GM03348 (cell line): ENCODE measurements around the gene TEPSIN.

Experiments used
- DNase-seq: peaks from one replicate; pipeline ENCODE4 v3.0.0; 2012; ENCODE audit warnings: low spot score

The TEPSIN gene

GRCh38 chr17:81270279-81270678, 31.4 kb upstream of the TEPSIN start:
- DNase-seq = no peak

GRCh38 chr17:81267390-81268067, 28.7 kb upstream of the TEPSIN start:
- no peak for DNase-seq

- no peak for DNase-seq
Measured at GRCh38 chr17:81265576-81265975, 26.7 kb upstream of the TEPSIN start.

- no peak for DNase-seq
Measured at GRCh38 chr17:81264640-81265039, 25.8 kb upstream of the TEPSIN start.

- no peak for DNase-seq
Measured at GRCh38 chr17:81263371-81264181, 24.7 kb upstream of the TEPSIN start.

- no peak for DNase-seq
Measured at GRCh38 chr17:81261582-81262336, 22.9 kb upstream of the TEPSIN start.

- DNase-seq = no peak
Measured at GRCh38 chr17:81261096-81261495, 22.2 kb upstream of the TEPSIN start.

- DNase-seq = no peak
Measured at GRCh38 chr17:81260641-81261040, 21.8 kb upstream of the TEPSIN start.

- no peak for DNase-seq
Measured at GRCh38 chr17:81260171-81260570, 21.3 kb upstream of the TEPSIN start.

- no peak for DNase-seq
Measured at GRCh38 chr17:81259058-81259605, 20.3 kb upstream of the TEPSIN start.

GRCh38 chr17:81258292-81258691, 19.4 kb upstream of the TEPSIN start:
- DNase-seq = no peak

GRCh38 chr17:81257533-81257932, 18.7 kb upstream of the TEPSIN start:
- no peak for DNase-seq

GRCh38 chr17:81256616-81257015, 17.8 kb upstream of the TEPSIN start:
- DNase-seq = peak; percentile 34

GRCh38 chr17:81254955-81255717, 16.3 kb upstream of the TEPSIN start:
- DNase-seq = peak; percentile 86

- peak; percentile 83 for DNase-seq
Measured at GRCh38 chr17:81253358-81254131, 14.7 kb upstream of the TEPSIN start.

GRCh38 chr17:81252987-81253329, 14.1 kb upstream of the TEPSIN start:
- DNase-seq = no peak

GRCh38 chr17:81252326-81252986, 13.6 kb upstream of the TEPSIN start:
- DNase-seq = no peak

GRCh38 chr17:81251709-81252301, 12.9 kb upstream of the TEPSIN start:
- DNase-seq = no peak

GRCh38 chr17:81251094-81251708, 12.3 kb upstream of the TEPSIN start:
- DNase-seq = no peak
